RWPE2 (cell line): Measurements from ENCODE around the gene IQGAP2.
A peak's percentile ranks its signal among the peaks of the same experiment; 100 is the strongest.

Experiments used
- ATAC-seq: fragments of 200-7000 bp; cut with Tn5 transposase; 3 replicates; pipeline ENCODE4 v1.9.1; 2021; ENCODE audit warnings: low read depth
- DNase-seq: peaks from one replicate; pipeline ENCODE4 v3.0.0-alpha.2; 2020; ENCODE audit warnings: low spot score
- H3K27ac ChIP-seq: fragments of 450-650 bp; 2 replicates; pipeline ENCODE4 v1.5.1; 2017; ENCODE audit warnings: mild to moderate bottlenecking; ENCODE audit not compliant: poor library complexity, severe bottlenecking
- H3K27me3 ChIP-seq: fragments of 250-450 bp; sonication (Bioruptor Pico); 2 replicates; pipeline ENCODE4 v1.5.1; 2021; ENCODE audit warnings: mild to moderate bottlenecking, moderate library complexity; ENCODE audit not compliant: insufficient read depth, poor library complexity, severe bottlenecking
- H3K36me3 ChIP-seq: fragments of 250-450 bp; sonication (Bioruptor Pico); 2 replicates; pipeline ENCODE4 v1.5.1; 2020; ENCODE audit warnings: low read depth, mild to moderate bottlenecking, moderate library complexity
- H3K4me1 ChIP-seq: fragments of 250-450 bp; sonication (Bioruptor Pico); 2 replicates; pipeline ENCODE4 v1.5.1; 2021; ENCODE audit warnings: mild to moderate bottlenecking, moderate library complexity; ENCODE audit not compliant: insufficient read depth, poor library complexity, severe bottlenecking
- H3K4me3 ChIP-seq: fragments of 250-450 bp; sonication (Bioruptor Pico); 2 replicates; pipeline ENCODE4 v1.5.1; 2021; ENCODE audit warnings: mild to moderate bottlenecking, moderate library complexity; ENCODE audit not compliant: severe bottlenecking
- H3K9me3 ChIP-seq: fragments of 250-450 bp; sonication (Bioruptor Pico); 2 replicates; pipeline ENCODE4 v1.5.1; 2021; ENCODE audit warnings: mild to moderate bottlenecking, moderate library complexity; ENCODE audit not compliant: severe bottlenecking
- CTCF ChIP-seq: fragments of 450-650 bp; IDR thresholded peaks from one replicate; pipeline ENCODE4 v1.5.1; 2017; ENCODE audit warnings: mild to moderate bottlenecking, moderate library complexity; ENCODE audit not compliant: poor library complexity, severe bottlenecking

IQGAP2 gene

GRCh38 chr5:76582230-76583162 lies 179.4 kb downstream of the IQGAP2 start:
- no peak overlapping the region for H3K4me3 ChIP-seq
- DNase-seq (no peak), ATAC-seq (no peak)
- H3K4me1 ChIP-seq, result peaks cover 2% of the 10 kb centered on the region
- no peaks in the 10 kb centered on the region for H3K9me3 ChIP-seq
- no peaks in the 10 kb centered on the region for H3K36me3 ChIP-seq
- no peak for TF ChIP-seq CTCF
- H3K27me3 ChIP-seq, result no peaks in the 10 kb centered on the region
- no peak overlapping the region for H3K27ac ChIP-seq

- H3K27ac ChIP-seq, result no peak overlapping the region
- peak; percentile 88 for TF ChIP-seq CTCF
- H3K36me3 ChIP-seq, result no peaks in the 10 kb centered on the region
- DNase-seq, result no peak
- H3K27me3 ChIP-seq, result no peaks in the 10 kb centered on the region
- H3K4me1 ChIP-seq, result peaks cover 2% of the 10 kb centered on the region
- H3K4me3 ChIP-seq, result no peak overlapping the region
- H3K9me3 ChIP-seq, result no peaks in the 10 kb centered on the region
- ATAC-seq, result no peak
Observed at GRCh38 chr5:76583163-76584047, 180.3 kb downstream of the IQGAP2 start.

- Histone ChIP-seq H3K4me3 (no peak overlapping the region), H3K9me3 (no peaks in the 10 kb centered on the region), H3K4me1 (no peaks in the 10 kb centered on the region), H3K36me3 (no peaks in the 10 kb centered on the region), H3K27me3 (no peaks in the 10 kb centered on the region), H3K27ac (no peak overlapping the region)
- DNase-seq, result no peak
- no peak for ATAC-seq
- TF ChIP-seq CTCF, result no peak
Observed at GRCh38 chr5:76585783-76586217, 182.7 kb downstream of the IQGAP2 start.

- DNase-seq (no peak), ATAC-seq (no peak)
- H3K27ac ChIP-seq, result no peak overlapping the region
- H3K4me3 ChIP-seq, result no peak overlapping the region
- H3K9me3 ChIP-seq, result no peaks in the 10 kb centered on the region
- no peaks in the 10 kb centered on the region for H3K27me3 ChIP-seq
- H3K4me1 ChIP-seq, result no peaks in the 10 kb centered on the region
- no peaks in the 10 kb centered on the region for H3K36me3 ChIP-seq
- TF ChIP-seq CTCF, result no peak
Observed at GRCh38 chr5:76586531-76586930, 183.4 kb downstream of the IQGAP2 start.
